ENCODE results near the gene FOSL1. TPM values are rescaled to one million over a fixed set of nuclear protein-coding genes. Genes with fewer than 3 reads are reported as not detected.

FOSL1 gene
- total and polyA plus RNA-seq, 2 of the 13 experiments (the other 11 are each of a cell fraction or from before 2014, with no cell fraction given): 4.0 to 4.1 TPM

- TF ChIP-seq YEATS4 (CRISPR knock-in tag; IDR thresholded peaks at IDR 0.05; ENCODE audit: borderline replicate concordance) (peak; percentile 45; the same call in 1 of the 2 replicates), ZBTB21 (CRISPR knock-in tag; IDR thresholded peaks at IDR 0.05) (no peak), GABPB1 (CRISPR knock-in tag; IDR thresholded peaks at IDR 0.05) (no peak), SUZ12 (IDR thresholded peaks at IDR 0.05; ENCODE audit: low read depth, low read length) (no peak), ZNF501 (CRISPR knock-in tag; IDR thresholded peaks at IDR 0.05) (0 out of 2 replicates have a peak, but pooled peaks have one; percentile 30), POGZ (CRISPR knock-in tag; IDR thresholded peaks at IDR 0.05) (no peak), ZNF883 (CRISPR knock-in tag; IDR thresholded peaks at IDR 0.05; ENCODE audit: not compliant biosample characterization) (no peak), ELF1 (CRISPR knock-in tag; IDR thresholded peaks at IDR 0.05) (no peak), SMC3 (IDR thresholded peaks at IDR 0.05; ENCODE audit: low read length) (no peak), TBL1XR1 (IDR thresholded peaks at IDR 0.05; ENCODE audit: borderline replicate concordance, low read length, partially characterized antibody) (peak; percentile 99), PRPF4 (IDR thresholded peaks at IDR 0.05; ENCODE audit: low read depth, low read length, poor library complexity, severe bottlenecking) (no peak), FOSL2 (CRISPR knock-in tag; IDR thresholded peaks at IDR 0.05) (peak; percentile 76), ZKSCAN1 (IDR thresholded peaks at IDR 0.05; ENCODE audit: low read length) (no peak), RCOR2 (CRISPR knock-in tag; IDR thresholded peaks at IDR 0.05) (no peak), FOXM1 (CRISPR knock-in tag; IDR thresholded peaks at IDR 0.05) (no peak), PHF21A (CRISPR knock-in tag; IDR thresholded peaks at IDR 0.05) (0 out of 2 replicates have a peak, but pooled peaks have one; percentile 38), IRF2 (CRISPR knock-in tag; IDR thresholded peaks at IDR 0.05) (no peak), HMG20A (CRISPR knock-in tag; IDR thresholded peaks at IDR 0.05; ENCODE audit: borderline replicate concordance) (no peak; the same call in 1 of the 2 replicates), NRL (CRISPR knock-in tag; IDR thresholded peaks at IDR 0.05; ENCODE audit: borderline replicate concordance) (no peak), AFF4 (CRISPR knock-in tag; IDR thresholded peaks at IDR 0.05) (no peak), TP53 (CRISPR knock-in tag; conservative IDR thresholded peaks at IDR 0.05) (no peak), AKNA (CRISPR knock-in tag; IDR thresholded peaks at IDR 0.05; ENCODE audit: borderline replicate concordance) (no peak)
These were observed 46.0 kb downstream of the FOSL1 start (continued) for GRCh38 chr11:65854161-65854592.
